PC-3 (cell line): ENCODE measurements around the gene TRMT112. TPM values are rescaled to one million over a fixed set of nuclear protein-coding genes. Genes with fewer than 3 reads are reported as not detected.

Experiments used
- ATAC-seq: fragments of 200-7000 bp; cut with Tn5 transposase; 2 replicates; pipeline ENCODE4 v1.9.1; 2020; ENCODE audit warnings: mild to moderate bottlenecking, moderate library complexity
- BruUV-seq: library from RNA; stranded (reverse); fragments of 400-500 nt; replicated peaks from 2 replicates; lab custom pipeline; 2021; lab: Mats Ljungman, UMichigan
- CTCF ChIA-PET: fragments of 300-600 bp; sonication (Branson Sonifier 250); formaldehyde crosslinking; loops from one replicate; lab custom pipeline; 2022; ENCODE audit warnings: antibody characterized with exemption; lab: Charles Lee
- POLR2A ChIA-PET: fragments of 300-600 bp; sonication (Branson Sonifier 250); formaldehyde crosslinking; loops from one replicate; lab custom pipeline; 2022; ENCODE audit warnings: antibody characterized with exemption; ENCODE audit not compliant: unreplicated experiment; lab: Charles Lee
- DNase-seq: peaks from one replicate; pipeline ENCODE4 v3.0.0-alpha.2; 2015
- H2AFZ ChIP-seq: fragments of 300-600 bp; sonication (generic); 2 replicates; pipeline ENCODE4 v1.6.0; 2016; ENCODE audit warnings: antibody characterized with exemption, low read length
- H3F3A ChIP-seq: fragments of 300-600 bp; sonication (generic); one replicate; pipeline ENCODE4 v1.6.0; 2017; ENCODE audit warnings: antibody characterized with exemption, low read length, control low read depth, mild to moderate bottlenecking; ENCODE audit not compliant: unreplicated experiment
- H3K27ac ChIP-seq: fragments of 300-600 bp; sonication (generic); 2 replicates; pipeline ENCODE4 v1.5.1; 2016; ENCODE audit warnings: mild to moderate bottlenecking, low read length
- H3K27me3 ChIP-seq: fragments of 300-600 bp; sonication (generic); 2 replicates; pipeline ENCODE4 v1.6.1; 2016; ENCODE audit warnings: low read length, mixed read lengths
- H3K36me3 ChIP-seq: fragments of 300-600 bp; sonication (generic); 2 replicates; pipeline ENCODE4 v1.6.1; 2016; ENCODE audit warnings: low read depth, mixed run types, low read length, mixed read lengths
- H3K4me1 ChIP-seq: fragments of 300-600 bp; sonication (generic); 2 replicates; pipeline ENCODE4 v1.5.1; 2016; ENCODE audit warnings: low read length; ENCODE audit not compliant: insufficient read depth
- H3K4me2 ChIP-seq: fragments of 300-600 bp; sonication (generic); 2 replicates; pipeline ENCODE4 v1.6.0; 2016; ENCODE audit warnings: low read length
- H3K4me3 ChIP-seq: fragments of 300-600 bp; sonication (generic); 2 replicates; pipeline ENCODE4 v1.5.1; 2016; ENCODE audit warnings: mild to moderate bottlenecking, low read length, mixed read lengths
- H3K79me2 ChIP-seq: fragments of 300-600 bp; sonication (generic); 2 replicates; pipeline ENCODE4 v1.6.1; 2017; ENCODE audit warnings: low read length, mixed read lengths
- H3K9ac ChIP-seq: fragments of 300-600 bp; sonication (generic); 2 replicates; pipeline ENCODE4 v1.6.0; 2016; ENCODE audit warnings: mild to moderate bottlenecking, low read length
- H3K9me2 ChIP-seq: fragments of 300-600 bp; sonication (generic); replicated peaks from 2 replicates; pipeline ENCODE4 v1.6.1; 2016; ENCODE audit warnings: mixed run types, low read length, mixed read lengths
- H3K9me3 ChIP-seq: fragments of 300-600 bp; sonication (generic); 2 replicates; pipeline ENCODE4 v1.6.1; 2016; ENCODE audit warnings: low read length, mixed read lengths
- H4K20me1 ChIP-seq: fragments of 300-600 bp; sonication (generic); 2 replicates; pipeline ENCODE4 v1.6.1; 2016; ENCODE audit warnings: low read length, mixed read lengths
- EZH2 ChIP-seq: fragments of 300-600 bp; sonication (generic); IDR thresholded peaks from one replicate; pipeline ENCODE4 v1.6.1; 2017; ENCODE audit warnings: antibody characterized with exemption, mild to moderate bottlenecking, low read length; ENCODE audit not compliant: unreplicated experiment
- EZH2phosphoT487 ChIP-seq: fragments of 300-600 bp; sonication (generic); IDR thresholded peaks from 2 replicates; pipeline ENCODE4 v1.6.1; 2018; ENCODE audit warnings: mild to moderate bottlenecking, antibody characterized with exemption, low read length, borderline replicate concordance
- intact Hi-C: fragments of 100-400 bp; cut with micrococcal nuclease; formaldehyde crosslinking; loops from 2 replicates; pipeline ENCODE4 v1.9.0; 2023
- total RNA-seq: library from RNA; depleted of rRNA; stranded (reverse); fragments of >200 nt; gene quantifications from 2 replicates; pipeline ENCODE4 v1.2.3, GENCODE V29; 2014
- TF ChIP-seq, protein P1 (sequence below): fragments of 300-600 bp; sonication (generic); conservative IDR thresholded peaks from 2 replicates; pipeline ENCODE4 v1.5.1; 2017; ENCODE audit warnings: antibody characterized with exemption, low read depth, mild to moderate bottlenecking, low read length

TRMT112 gene
- total RNA-seq, 1 experiment from 2014 or later = 812 TPM

DNA sequence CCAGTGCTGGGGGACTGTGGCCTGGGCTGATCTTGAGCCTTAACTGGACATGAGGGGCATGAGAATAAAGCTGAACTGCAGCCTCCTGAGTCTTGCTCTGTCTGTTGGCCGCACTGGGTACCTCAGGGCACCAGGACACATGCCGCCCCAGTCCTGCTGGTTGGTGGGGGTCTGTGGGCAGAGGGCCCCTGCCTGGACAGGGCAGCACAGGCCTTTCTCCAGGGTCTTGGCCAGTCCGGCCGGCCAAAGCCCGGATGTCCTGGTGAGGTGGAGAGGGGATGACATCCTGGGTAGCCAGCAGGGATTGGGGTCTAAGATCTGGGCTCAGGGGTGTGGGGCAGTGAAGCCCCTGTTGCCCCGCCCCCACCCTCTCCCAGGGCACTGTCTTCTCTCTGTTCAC lies 40.1 kb upstream of the TRMT112 start:
- CTCF ChIA-PET = interaction anchor here (1.6 to 4.5 kb wide), 4 partner anchors 15 to 294 kb away, joined by 3 to 106 read pairs (median 6); partner anchors contain the start of genes PRDX5 and TRMT112
- ATAC-seq (no peak), DNase-seq (no peak)
- no TSS peak for BruUV-seq
- Histone ChIP-seq H2AFZ (0 out of 2 replicates have a peak overlapping the region, but pooled peaks have one; percentile 1), H3K9me2 (no peaks in the 10 kb centered on the region), H3K79me2 (peaks cover 28% of the 10 kb centered on the region), H3F3A (no peaks in the 10 kb centered on the region), H3K9ac (no peak overlapping the region), H3K27me3 (no peaks in the 10 kb centered on the region), H3K4me3 (no peak overlapping the region), H4K20me1 (peaks cover 11% of the 10 kb centered on the region; the same call in 1 of the 2 replicates), H3K4me1 (peaks cover 36% of the 10 kb centered on the region), H3K36me3 (peaks cover 12% of the 10 kb centered on the region), H3K27ac (no peak overlapping the region), H3K4me2 (peak overlapping the region; percentile 96), H3K9me3 (no peaks in the 10 kb centered on the region)
- TF ChIP-seq EZH2phosphoT487 (no peak), EZH2 (no peak)
- TF ChIP-seq, protein P1, sequence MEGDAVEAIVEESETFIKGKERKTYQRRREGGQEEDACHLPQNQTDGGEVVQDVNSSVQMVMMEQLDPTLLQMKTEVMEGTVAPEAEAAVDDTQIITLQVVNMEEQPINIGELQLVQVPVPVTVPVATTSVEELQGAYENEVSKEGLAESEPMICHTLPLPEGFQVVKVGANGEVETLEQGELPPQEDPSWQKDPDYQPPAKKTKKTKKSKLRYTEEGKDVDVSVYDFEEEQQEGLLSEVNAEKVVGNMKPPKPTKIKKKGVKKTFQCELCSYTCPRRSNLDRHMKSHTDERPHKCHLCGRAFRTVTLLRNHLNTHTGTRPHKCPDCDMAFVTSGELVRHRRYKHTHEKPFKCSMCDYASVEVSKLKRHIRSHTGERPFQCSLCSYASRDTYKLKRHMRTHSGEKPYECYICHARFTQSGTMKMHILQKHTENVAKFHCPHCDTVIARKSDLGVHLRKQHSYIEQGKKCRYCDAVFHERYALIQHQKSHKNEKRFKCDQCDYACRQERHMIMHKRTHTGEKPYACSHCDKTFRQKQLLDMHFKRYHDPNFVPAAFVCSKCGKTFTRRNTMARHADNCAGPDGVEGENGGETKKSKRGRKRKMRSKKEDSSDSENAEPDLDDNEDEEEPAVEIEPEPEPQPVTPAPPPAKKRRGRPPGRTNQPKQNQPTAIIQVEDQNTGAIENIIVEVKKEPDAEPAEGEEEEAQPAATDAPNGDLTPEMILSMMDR = no peak
- intact Hi-C loops = loop anchor here (5.0 kb wide), 2 partner anchors 90 to 295 kb away; no protein-coding TSS in a partner anchor
- POLR2A ChIA-PET = no interaction called here

GRCh38 chr11:64356498-64357411 lies 39.4 kb upstream of the TRMT112 start:
- intact Hi-C loops = loop anchor here (5.0 kb wide), 2 partner anchors 91 to 296 kb away; no protein-coding TSS in a partner anchor
- CTCF ChIA-PET = interaction anchor here (0.5 to 4.5 kb wide), 11 partner anchors 14 to 294 kb away, joined by 3 to 106 read pairs (median 4); partner anchors contain the start of genes DNAJC4, PRDX5 and TRMT112
- no peak overlapping the region for H3K9ac ChIP-seq
- H3K9me3 ChIP-seq = no peaks in the 10 kb centered on the region
- DNase-seq (peak; percentile 79), ATAC-seq (no peak)
- H4K20me1 ChIP-seq = peaks cover 11% of the 10 kb centered on the region; the same call in 1 of the 2 replicates
- no peaks in the 10 kb centered on the region for H3K9me2 ChIP-seq
- H3K4me1 ChIP-seq = peaks cover 36% of the 10 kb centered on the region
- peaks cover 7% of the 10 kb centered on the region; the same call in 1 of the 2 replicates for H3K36me3 ChIP-seq
- no peak overlapping the region for H3K27ac ChIP-seq
- TF ChIP-seq EZH2 (no peak), EZH2phosphoT487 (no peak)
- TF ChIP-seq, protein P1 = peak; percentile 80
- no peaks in the 10 kb centered on the region for H3K27me3 ChIP-seq
- H3K4me3 ChIP-seq = no peak overlapping the region
- no peaks in the 10 kb centered on the region for H3F3A ChIP-seq
- BruUV-seq = no TSS peak
- no peak overlapping the region for H3K4me2 ChIP-seq
- POLR2A ChIA-PET = interaction anchor here (0.5 to 1.1 kb wide), 3 partner anchors 39 to 93 kb away, joined by 3 to 5 read pairs (median 4); partner anchors contain the start of genes PRDX5 and TRMT112
- H2AFZ ChIP-seq = no peak overlapping the region
- peaks cover 28% of the 10 kb centered on the region for H3K79me2 ChIP-seq
